Mesothelial cell of epicardium (in vitro differentiated cells): ENCODE results near the gene PXMP4. TPM values are rescaled to one million over a fixed set of nuclear protein-coding genes. Genes with fewer than 3 reads are reported as not detected.

Source experiments
- DNase-seq, 2 experiments: peaks; one replicate each; pipeline ENCODE4 v3.0.0; 2021; ENCODE audit warnings: low spot score in 2 of 2; ENCODE audit not compliant: unreplicated experiment in 2 of 2
- H3K27ac Mint-ChIP-seq: 2 replicates; pipeline ENCODE4 v1.8.0; 2021; ENCODE audit warnings: mixed read lengths
- H3K27me3 Mint-ChIP-seq: 2 replicates; pipeline ENCODE4 v1.8.0; 2021; ENCODE audit warnings: low read depth, mixed read lengths
- H3K36me3 Mint-ChIP-seq: 2 replicates; pipeline ENCODE4 v1.8.0; 2021; ENCODE audit warnings: mixed read lengths
- H3K4me1 Mint-ChIP-seq: 2 replicates; pipeline ENCODE4 v1.8.0; 2021; ENCODE audit warnings: mixed read lengths
- H3K4me3 Mint-ChIP-seq: 2 replicates; pipeline ENCODE4 v1.8.0; 2021; ENCODE audit warnings: mild to moderate bottlenecking, moderate library complexity, mixed read lengths
- H3K9me3 Mint-ChIP-seq: 2 replicates; pipeline ENCODE4 v1.8.0; 2021; ENCODE audit warnings: mixed read lengths
- CTCF ChIP-seq: fragments of 200-600 bp; sonication (generic); IDR thresholded peaks from one replicate; pipeline ENCODE4 v1.5.0; 2021; ENCODE audit warnings: antibody characterized with exemption; ENCODE audit not compliant: unreplicated experiment
- total RNA-seq: library from RNA; stranded (reverse); gene quantifications from 3 replicates; pipeline ENCODE4 v1.2.1, GENCODE V29; 2021

The PXMP4 gene
- total RNA-seq, 1 donor from 2014 or later: 7.5 TPM

- Mint-ChIP-seq H3K27ac (peak overlapping the region; percentile 92), H3K36me3 (peaks cover 6% of the 10 kb centered on the region), H3K4me1 (peaks cover 49% of the 10 kb centered on the region), H3K27me3 (no peaks in the 10 kb centered on the region), H3K9me3 (peaks cover 7% of the 10 kb centered on the region), H3K4me3 (peak overlapping the region; percentile 67)
- TF ChIP-seq CTCF: no peak
- DNase-seq: peak in 1 of 2 experiments; percentile 43
Measured at GRCh38 chr20:33730946-33731692, 11.0 kb upstream of the PXMP4 start.

GRCh38 chr20:33729101-33729500 is 9.0 kb upstream of the PXMP4 start:
- Mint-ChIP-seq H3K36me3 (no peaks in the 10 kb centered on the region), H3K27me3 (no peaks in the 10 kb centered on the region), H3K27ac (peak overlapping the region; percentile 95), H3K9me3 (no peaks in the 10 kb centered on the region), H3K4me1 (peaks cover 51% of the 10 kb centered on the region), H3K4me3 (peak overlapping the region; percentile 23)
- TF ChIP-seq CTCF: no peak
- DNase-seq: no peak

GRCh38 chr20:33728463-33728862 is 8.4 kb upstream of the PXMP4 start:
- no peak for TF ChIP-seq CTCF
- Mint-ChIP-seq H3K9me3 (no peaks in the 10 kb centered on the region), H3K36me3 (no peaks in the 10 kb centered on the region), H3K4me1 (peaks cover 45% of the 10 kb centered on the region), H3K27me3 (no peaks in the 10 kb centered on the region), H3K27ac (peak overlapping the region; percentile 74), H3K4me3 (no peak overlapping the region)
- DNase-seq: no peak

GRCh38 chr20:33727806-33728205 is 7.7 kb upstream of the PXMP4 start:
- H3K36me3 Mint-ChIP-seq: no peaks in the 10 kb centered on the region
- no peaks in the 10 kb centered on the region for H3K27me3 Mint-ChIP-seq
- no peak overlapping the region for H3K4me3 Mint-ChIP-seq
- DNase-seq: no peak
- H3K27ac Mint-ChIP-seq: peak overlapping the region; percentile 74
- TF ChIP-seq CTCF: no peak
- H3K4me1 Mint-ChIP-seq: peaks cover 41% of the 10 kb centered on the region
- no peaks in the 10 kb centered on the region for H3K9me3 Mint-ChIP-seq

- H3K4me1 Mint-ChIP-seq: peaks cover 37% of the 10 kb centered on the region
- no peaks in the 10 kb centered on the region for H3K9me3 Mint-ChIP-seq
- no peak for DNase-seq
- no peaks in the 10 kb centered on the region for H3K36me3 Mint-ChIP-seq
- H3K4me3 Mint-ChIP-seq: no peak overlapping the region
- no peaks in the 10 kb centered on the region for H3K27me3 Mint-ChIP-seq
- TF ChIP-seq CTCF: no peak
- peak overlapping the region; percentile 5 for H3K27ac Mint-ChIP-seq
Measured at GRCh38 chr20:33727115-33727479, 7.0 kb upstream of the PXMP4 start.
